ENCODE measurements around the gene NECAP2.

GRCh38 chr1:16420424-16421118 is 20.0 kb upstream of the NECAP2 start:
- TF ChIP-seq POLR2AphosphoS5 (IDR thresholded peaks at IDR 0.05; ENCODE audit: borderline replicate concordance, low read depth, low read length) (no peak), EZH2 (IDR thresholded peaks at IDR 0.05) (no peak)

Measured in SK-N-MC (cell line).